AG10803 (cell line): Measurements from ENCODE around the gene FMN2.

ENCODE experiments used
- DNase-seq: peaks from one replicate; pipeline ENCODE4 v3.0.0; 2010; ENCODE audit warnings: low read depth
- H3K4me3 ChIP-seq: 2 replicates; pipeline ENCODE4 v1.5.1; 2011; ENCODE audit warnings: mild to moderate bottlenecking, low read length, control low read depth
- TF ChIP-seq, protein P1 (sequence below): conservative IDR thresholded peaks from 2 replicates; pipeline ENCODE4 v1.5.1; 2011; ENCODE audit warnings: mild to moderate bottlenecking, low read length, control low read depth, inconsistent platforms

FMN2 gene

DNA sequence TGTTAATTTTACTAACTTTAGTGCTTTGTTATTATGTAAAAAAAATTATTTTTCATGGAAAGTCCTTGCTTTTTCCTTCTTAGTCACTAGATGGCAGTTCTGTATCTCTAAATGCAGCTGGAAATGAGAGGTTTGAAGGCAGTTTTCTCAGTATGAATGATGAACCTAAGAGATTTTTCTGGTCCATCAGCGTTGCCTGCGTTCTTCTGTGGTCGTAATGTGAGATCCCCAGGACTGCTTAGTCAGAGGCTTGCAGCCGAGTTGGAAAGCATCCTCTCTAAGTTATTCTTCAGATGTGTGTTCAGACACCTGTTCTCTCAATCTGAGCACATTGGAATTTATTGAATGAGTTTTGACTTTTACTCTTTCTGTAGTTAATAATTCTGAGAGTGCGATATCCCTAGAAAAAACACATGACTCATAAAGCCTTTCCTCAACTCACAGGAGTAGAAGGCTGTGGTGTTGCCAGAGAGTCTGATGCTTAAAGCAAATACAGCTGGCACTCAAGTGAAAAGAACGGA lies 99.3 kb downstream of the FMN2 start:
- H3K4me3 ChIP-seq = no peak overlapping the region
- peak; percentile 98 for DNase-seq
- TF ChIP-seq, protein P1, sequence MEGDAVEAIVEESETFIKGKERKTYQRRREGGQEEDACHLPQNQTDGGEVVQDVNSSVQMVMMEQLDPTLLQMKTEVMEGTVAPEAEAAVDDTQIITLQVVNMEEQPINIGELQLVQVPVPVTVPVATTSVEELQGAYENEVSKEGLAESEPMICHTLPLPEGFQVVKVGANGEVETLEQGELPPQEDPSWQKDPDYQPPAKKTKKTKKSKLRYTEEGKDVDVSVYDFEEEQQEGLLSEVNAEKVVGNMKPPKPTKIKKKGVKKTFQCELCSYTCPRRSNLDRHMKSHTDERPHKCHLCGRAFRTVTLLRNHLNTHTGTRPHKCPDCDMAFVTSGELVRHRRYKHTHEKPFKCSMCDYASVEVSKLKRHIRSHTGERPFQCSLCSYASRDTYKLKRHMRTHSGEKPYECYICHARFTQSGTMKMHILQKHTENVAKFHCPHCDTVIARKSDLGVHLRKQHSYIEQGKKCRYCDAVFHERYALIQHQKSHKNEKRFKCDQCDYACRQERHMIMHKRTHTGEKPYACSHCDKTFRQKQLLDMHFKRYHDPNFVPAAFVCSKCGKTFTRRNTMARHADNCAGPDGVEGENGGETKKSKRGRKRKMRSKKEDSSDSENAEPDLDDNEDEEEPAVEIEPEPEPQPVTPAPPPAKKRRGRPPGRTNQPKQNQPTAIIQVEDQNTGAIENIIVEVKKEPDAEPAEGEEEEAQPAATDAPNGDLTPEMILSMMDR = peak; percentile 82

DNA sequence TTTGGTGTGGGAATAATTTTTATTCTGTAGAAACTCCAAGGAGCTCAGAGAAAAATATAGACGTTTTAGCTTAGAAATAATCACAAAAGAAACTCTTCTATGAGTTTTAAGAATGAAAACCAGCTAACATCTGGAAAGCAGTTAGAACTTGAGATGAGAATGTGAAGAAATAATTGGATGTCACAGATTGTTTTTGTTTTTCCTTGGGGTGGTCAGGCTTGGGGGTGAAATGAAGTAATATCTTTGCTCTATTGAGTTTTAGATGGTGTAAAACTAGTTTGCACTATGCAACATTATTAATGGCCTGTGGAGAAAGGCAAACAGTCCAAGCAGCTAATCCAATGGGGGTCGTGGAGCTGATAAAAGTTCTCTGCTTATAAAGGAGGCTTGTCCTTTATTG lies 101.2 kb downstream of the FMN2 start:
- DNase-seq = peak; percentile 73
- no peak overlapping the region for H3K4me3 ChIP-seq
- TF ChIP-seq, protein P1 = no peak

DNA sequence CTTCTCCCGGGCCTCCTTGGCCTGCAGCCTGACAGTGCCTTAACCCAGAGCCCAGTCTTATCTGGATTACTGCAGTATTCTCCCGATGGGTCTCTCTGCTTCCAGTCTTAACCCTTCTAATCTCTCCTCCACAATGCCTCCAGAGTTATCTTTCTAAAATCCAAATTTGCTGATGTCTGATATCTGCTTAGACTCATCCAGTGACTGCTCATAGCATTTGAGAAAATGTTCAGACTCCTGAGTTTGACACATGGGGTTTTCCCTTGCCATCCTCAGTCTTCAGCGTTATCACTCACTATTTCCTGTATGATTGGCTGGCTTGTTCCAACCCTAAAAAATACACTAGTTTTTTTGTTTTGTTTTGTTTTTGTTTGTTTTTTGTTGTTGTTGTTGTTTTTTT lies 102.0 kb downstream of the FMN2 start:
- DNase-seq = no peak
- TF ChIP-seq, protein P1 = no peak
- no peak overlapping the region for H3K4me3 ChIP-seq

DNA sequence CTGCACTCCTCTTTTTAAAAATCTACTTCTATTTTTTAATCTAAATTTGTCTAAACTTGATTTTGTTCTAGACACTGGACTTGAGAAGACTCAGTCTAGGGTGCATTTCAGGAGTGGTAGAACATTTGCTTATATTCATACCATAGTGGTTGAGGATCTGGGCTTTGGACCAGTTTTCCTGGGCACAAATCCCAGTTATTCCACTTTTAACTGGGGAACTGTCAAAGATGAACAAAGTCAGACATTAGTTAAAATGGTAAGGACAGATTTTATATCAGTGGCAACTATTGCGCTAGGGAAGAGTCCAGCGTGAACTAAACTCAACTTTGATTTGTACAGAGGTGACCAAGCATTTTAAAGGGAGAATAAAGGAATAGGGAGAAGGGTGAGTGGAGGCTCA lies 102.4 kb downstream of the FMN2 start:
- TF ChIP-seq, protein P1 = no peak
- H3K4me3 ChIP-seq = no peak overlapping the region
- DNase-seq = peak; percentile 91

DNA sequence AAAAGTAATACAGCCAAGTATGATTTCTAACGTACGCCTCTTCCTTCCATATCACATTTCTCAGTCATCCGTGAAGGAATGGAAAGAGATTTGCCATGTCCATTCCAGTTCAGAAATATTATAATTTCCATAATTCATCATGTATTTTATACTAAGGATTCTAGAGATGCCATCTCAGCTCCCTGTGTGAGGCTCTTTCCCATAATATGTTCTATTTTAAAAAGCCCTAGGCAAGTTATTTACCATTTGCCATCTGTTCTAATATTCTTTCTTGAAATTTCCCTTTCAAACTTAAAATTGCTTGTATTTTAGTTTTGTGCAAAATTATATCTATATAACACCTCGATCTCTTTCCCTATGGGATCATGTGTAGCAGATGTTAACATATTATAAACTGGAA lies 106.7 kb downstream of the FMN2 start:
- DNase-seq = no peak
- no peak overlapping the region for H3K4me3 ChIP-seq
- TF ChIP-seq, protein P1 = no peak

DNA sequence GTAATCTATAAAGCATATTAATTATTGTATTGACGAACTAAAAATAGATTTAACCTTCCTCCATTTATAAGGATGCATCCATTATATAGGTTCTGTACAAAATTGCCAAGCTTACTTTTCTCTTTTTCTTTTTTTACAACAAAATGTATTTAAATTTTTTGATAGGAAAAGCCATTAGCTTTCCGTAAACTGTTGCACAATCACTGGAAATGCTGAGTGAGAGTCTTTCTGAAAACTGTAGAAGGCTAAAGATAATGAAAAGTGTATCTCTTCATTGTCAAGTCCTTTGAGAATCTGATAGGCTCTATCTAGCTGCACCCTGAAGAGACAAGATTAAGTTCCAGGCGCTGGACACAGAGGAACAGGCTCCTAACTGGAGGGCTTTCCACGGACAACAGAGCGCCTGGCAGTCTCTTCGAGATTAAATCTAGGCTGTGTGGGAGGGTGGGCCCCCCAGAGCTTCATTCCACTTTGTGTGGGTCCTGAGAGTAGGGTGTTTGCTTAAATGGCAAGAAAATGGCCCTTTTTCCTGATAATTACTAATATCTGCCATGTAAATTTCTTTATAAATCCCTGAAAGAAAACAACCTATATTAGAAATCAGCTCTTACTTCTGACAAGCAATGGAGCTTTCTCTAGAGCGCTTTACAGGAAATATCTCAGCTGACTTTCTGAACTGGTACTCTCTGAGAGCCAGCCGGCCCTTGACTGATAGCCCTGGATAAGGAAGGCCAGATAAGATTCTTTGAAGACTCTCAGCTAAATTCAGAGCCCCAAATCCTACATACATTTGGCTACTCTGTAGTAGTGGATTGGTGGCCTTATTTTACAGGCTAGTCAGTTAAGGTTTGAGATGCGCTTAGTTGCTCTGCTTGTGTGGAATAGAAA lies 108.3 kb downstream of the FMN2 start:
- TF ChIP-seq, protein P1 = no peak
- DNase-seq = no peak

DNA sequence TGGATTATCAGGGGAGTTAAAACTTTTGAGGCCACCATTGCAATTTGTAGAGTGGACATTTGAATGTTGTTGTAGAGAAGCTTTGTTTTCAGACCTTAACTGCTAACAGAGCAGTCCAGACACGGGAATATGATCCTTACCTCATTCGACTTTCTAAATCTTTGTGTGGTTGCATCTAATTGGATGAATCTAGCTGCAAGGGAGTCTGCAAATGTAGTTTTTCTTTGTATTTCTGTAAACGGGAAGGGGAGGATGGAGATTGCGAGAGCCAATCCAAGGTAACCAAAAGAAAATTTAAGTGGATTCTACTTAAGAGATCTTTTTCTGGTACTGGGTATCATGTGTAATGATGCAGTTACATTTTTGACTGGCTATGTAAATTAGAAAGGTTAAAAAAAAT lies 110.2 kb downstream of the FMN2 start:
- DNase-seq = no peak
- TF ChIP-seq, protein P1 = no peak
- no peak overlapping the region for H3K4me3 ChIP-seq

More for the DNA sequence above, 108.3 kb downstream of the FMN2 start:
- H3K4me3 ChIP-seq = no peak overlapping the region
